ENCODE results near the gene FOXS1. TPM values are rescaled to one million over a fixed set of nuclear protein-coding genes. Genes with fewer than 3 reads are reported as not detected.

The FOXS1 gene
- total RNA-seq, 1 experiment from 2014 or later = 0.22 TPM

DNA sequence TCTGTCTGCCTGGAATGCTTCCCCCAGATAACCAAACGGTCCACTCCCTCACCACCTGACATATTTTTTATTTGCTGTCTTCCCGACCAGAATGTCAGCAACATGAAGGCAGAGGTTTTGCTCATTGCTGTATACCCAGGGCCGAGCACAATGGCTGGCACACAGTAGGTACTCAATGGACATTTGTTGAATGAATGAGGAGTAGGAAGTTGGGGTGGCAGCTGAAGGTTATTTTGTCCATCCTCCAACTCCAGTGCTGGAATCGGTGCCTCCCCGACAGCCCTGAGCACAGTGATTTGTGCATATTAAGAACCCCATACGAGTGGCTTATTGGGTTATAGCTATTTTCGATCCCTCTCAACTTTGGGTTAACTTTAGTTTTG is 14.6 kb upstream of the FOXS1 start:
- no peaks in the 10 kb centered on the region for H3K9me3 ChIP-seq (ENCODE audit: control insufficient read depth, low read depth, low read length)
- Mint-ChIP-seq H3K27me3 (ENCODE audit: low read depth) (peaks cover 15% of the 10 kb centered on the region), H3K36me3 (ENCODE audit: insufficient read depth in 1 of 3, low read depth in 3 of 3) (no peaks in the 10 kb centered on the region; a peak in 1 of 7 replicates), H3K4me1 (peaks cover 29 to 30% of the 10 kb centered on the region in 2 experiments), H3K9me3 (no peaks in the 10 kb centered on the region), H3K27ac (no peak overlapping the region), H3K4me3 (peak overlapping the region; percentile 84 to 85; a peak in 4 of 5 replicates)
- H3K27ac ChIP-seq (ENCODE audit: insufficient read length, low read depth, low read length) = no peak overlapping the region
- no peak overlapping the region for H2BK20ac ChIP-seq (ENCODE audit: low read depth, low read length, poor library complexity, severe bottlenecking)
- H3K23me2 ChIP-seq (ENCODE audit: insufficient read length, low read depth, low read length, poor library complexity, severe bottlenecking) = peaks cover 13% of the 10 kb centered on the region
- no peak overlapping the region for H4K91ac ChIP-seq (ENCODE audit: insufficient read length, low read depth, low read length)
- H3K14ac ChIP-seq (ENCODE audit: insufficient read depth, low read length) = no peak overlapping the region
- H2BK15ac ChIP-seq (ENCODE audit: low read depth, low read length) = no peak overlapping the region
- DNase-seq = no peak
- H2AFZ ChIP-seq (ENCODE audit: low read length) = no peak overlapping the region
- H3T11ph ChIP-seq (ENCODE audit: low read length) = no peak overlapping the region
- H3K4me1 ChIP-seq (ENCODE audit: insufficient read depth, low read length) = peaks cover 5% of the 10 kb centered on the region; the same call in 1 of the 2 replicates
- H3K56ac ChIP-seq (ENCODE audit: insufficient read length, low read depth, low read length) = no peak overlapping the region
- no peaks in the 10 kb centered on the region for H3K79me2 ChIP-seq (ENCODE audit: insufficient read depth, low read length)
- no peaks in the 10 kb centered on the region for H3K27me3 ChIP-seq (ENCODE audit: insufficient read depth, low read length)
- no CpG with 5 or more reads among the region's 7 CpGs for WGBS (ENCODE audit: extremely low coverage, insufficient read length, low lambda C conversion rate)
- TF ChIP-seq, protein P1, sequence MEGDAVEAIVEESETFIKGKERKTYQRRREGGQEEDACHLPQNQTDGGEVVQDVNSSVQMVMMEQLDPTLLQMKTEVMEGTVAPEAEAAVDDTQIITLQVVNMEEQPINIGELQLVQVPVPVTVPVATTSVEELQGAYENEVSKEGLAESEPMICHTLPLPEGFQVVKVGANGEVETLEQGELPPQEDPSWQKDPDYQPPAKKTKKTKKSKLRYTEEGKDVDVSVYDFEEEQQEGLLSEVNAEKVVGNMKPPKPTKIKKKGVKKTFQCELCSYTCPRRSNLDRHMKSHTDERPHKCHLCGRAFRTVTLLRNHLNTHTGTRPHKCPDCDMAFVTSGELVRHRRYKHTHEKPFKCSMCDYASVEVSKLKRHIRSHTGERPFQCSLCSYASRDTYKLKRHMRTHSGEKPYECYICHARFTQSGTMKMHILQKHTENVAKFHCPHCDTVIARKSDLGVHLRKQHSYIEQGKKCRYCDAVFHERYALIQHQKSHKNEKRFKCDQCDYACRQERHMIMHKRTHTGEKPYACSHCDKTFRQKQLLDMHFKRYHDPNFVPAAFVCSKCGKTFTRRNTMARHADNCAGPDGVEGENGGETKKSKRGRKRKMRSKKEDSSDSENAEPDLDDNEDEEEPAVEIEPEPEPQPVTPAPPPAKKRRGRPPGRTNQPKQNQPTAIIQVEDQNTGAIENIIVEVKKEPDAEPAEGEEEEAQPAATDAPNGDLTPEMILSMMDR (conservative IDR thresholded peaks at IDR 0.05) = no peak
- no peak overlapping the region for H2BK120ac ChIP-seq (ENCODE audit: low read depth, low read length, poor library complexity, severe bottlenecking)
- H3K18ac ChIP-seq (ENCODE audit: insufficient read length, low read depth, low read length) = no peak overlapping the region
- no peak overlapping the region for H4K5ac ChIP-seq (ENCODE audit: insufficient read length, low read depth, low read length)
- H4K20me1 ChIP-seq (ENCODE audit: control insufficient read depth, insufficient read depth, insufficient read length) = no peaks in the 10 kb centered on the region
- H3K23ac ChIP-seq (ENCODE audit: insufficient read length, low read depth, low read length) = no peak overlapping the region
- H4K8ac ChIP-seq (replicated peaks; ENCODE audit: insufficient read length, low read depth, low read length) = no peak overlapping the region
- H2BK5ac ChIP-seq (ENCODE audit: insufficient read length, low read length) = no peak overlapping the region
- no peak overlapping the region for H3K4ac ChIP-seq (ENCODE audit: low read depth, low read length)
- no peak overlapping the region for H2AK5ac ChIP-seq (ENCODE audit: insufficient read length, low read length)
- H3K4me2 ChIP-seq (ENCODE audit: insufficient read depth, insufficient read length, low read length) = peak overlapping the region; percentile 53
- no peak overlapping the region for H3K9ac ChIP-seq (ENCODE audit: extremely low read depth, insufficient read length, low read length)
- no peak overlapping the region for H2BK12ac ChIP-seq (ENCODE audit: insufficient read length, low read depth, low read length)
- H3K79me1 ChIP-seq (ENCODE audit: insufficient read depth, low read depth, low read length, poor library complexity, severe bottlenecking) = no peaks in the 10 kb centered on the region
